Measurements from ENCODE around the gene LCE2B.

Gene LCE2B

GRCh38 chr1:152697701-152698600 is 12.0 kb downstream of the LCE2B start, which contains the start of gene LCE2A:
TSS of gene LCE2A (plus strand) at chr1:152698345. CDS start at chr1:152698902, 557 bp downstream.
- no peaks in the 10 kb centered on the region for H3K36me3 Mint-ChIP-seq
- no peaks in the 10 kb centered on the region for H3K27me3 Mint-ChIP-seq
- H3K4me1 Mint-ChIP-seq, result no peaks in the 10 kb centered on the region
- H3K27ac Mint-ChIP-seq, result no peak within 1 kb of the TSS
- H3K9me3 Mint-ChIP-seq, result peaks cover 1% of the 10 kb centered on the region
- H3K4me3 Mint-ChIP-seq, result no peak within 1 kb of the TSS
- peak; percentile 20 for ATAC-seq

GRCh38 chr1:152699746-152700145 is 13.8 kb downstream of the LCE2B start:
- ATAC-seq, result no peak
- Mint-ChIP-seq H3K4me3 (no peak overlapping the region), H3K27me3 (no peaks in the 10 kb centered on the region), H3K36me3 (no peaks in the 10 kb centered on the region), H3K27ac (no peak overlapping the region), H3K4me1 (no peaks in the 10 kb centered on the region), H3K9me3 (no peaks in the 10 kb centered on the region)

GRCh38 chr1:152707860-152708259 is 21.9 kb downstream of the LCE2B start, which contains the start of gene LCE4A:
TSS of gene LCE4A (plus strand) at chr1:152708160. CDS start at chr1:152709076, 916 bp downstream.
- H3K36me3 Mint-ChIP-seq, result no peaks in the 10 kb centered on the region
- no peak within 1 kb of the TSS for H3K27ac Mint-ChIP-seq
- H3K27me3 Mint-ChIP-seq, result peaks cover 9% of the 10 kb centered on the region
- peaks cover 3% of the 10 kb centered on the region for H3K9me3 Mint-ChIP-seq
- no peaks in the 10 kb centered on the region for H3K4me1 Mint-ChIP-seq
- no peak within 1 kb of the TSS for H3K4me3 Mint-ChIP-seq
- no peak for ATAC-seq

GRCh38 chr1:152718238-152718637 is 32.3 kb downstream of the LCE2B start:
- Mint-ChIP-seq H3K27me3 (no peaks in the 10 kb centered on the region), H3K36me3 (no peaks in the 10 kb centered on the region), H3K4me1 (no peaks in the 10 kb centered on the region), H3K27ac (no peak overlapping the region), H3K4me3 (no peak overlapping the region), H3K9me3 (peaks cover 5% of the 10 kb centered on the region)
- no peak for ATAC-seq

- H3K4me1 Mint-ChIP-seq, result no peaks in the 10 kb centered on the region
- no peaks in the 10 kb centered on the region for H3K36me3 Mint-ChIP-seq
- H3K27ac Mint-ChIP-seq, result no peak overlapping the region
- H3K27me3 Mint-ChIP-seq, result peaks cover 10% of the 10 kb centered on the region
- ATAC-seq, result no peak
- H3K4me3 Mint-ChIP-seq, result no peak overlapping the region
- H3K9me3 Mint-ChIP-seq, result no peaks in the 10 kb centered on the region
Measured at GRCh38 chr1:152725261-152725660, 39.3 kb downstream of the LCE2B start.

GRCh38 chr1:152728986-152729385 is 43.1 kb downstream of the LCE2B start:
- ATAC-seq, result no peak

GRCh38 chr1:152735648-152736047 is 49.7 kb downstream of the LCE2B start:
- H3K4me1 Mint-ChIP-seq, result no peaks in the 10 kb centered on the region
- no peaks in the 10 kb centered on the region for H3K9me3 Mint-ChIP-seq
- peaks cover 22% of the 10 kb centered on the region for H3K27me3 Mint-ChIP-seq
- no peak overlapping the region for H3K27ac Mint-ChIP-seq
- no peak for ATAC-seq
- H3K36me3 Mint-ChIP-seq, result no peaks in the 10 kb centered on the region
- H3K4me3 Mint-ChIP-seq, result no peak overlapping the region

More at GRCh38 chr1:152728986-152729385, 43.1 kb downstream of the LCE2B start:
- no peak overlapping the region for H3K27ac Mint-ChIP-seq
- H3K9me3 Mint-ChIP-seq, result no peaks in the 10 kb centered on the region
- H3K4me3 Mint-ChIP-seq, result no peak overlapping the region
- peaks cover 10% of the 10 kb centered on the region for H3K27me3 Mint-ChIP-seq
- no peaks in the 10 kb centered on the region for H3K36me3 Mint-ChIP-seq
- no peaks in the 10 kb centered on the region for H3K4me1 Mint-ChIP-seq

All from stimulated activated memory B cell treated with anti-CD40 and anti-IgM and Interleukin-4, amounts not matched to agents 10 μg/mL and 1 μg/mL and 100 μg/mL, for 72 hours (primary cell).